Adrenal gland (tissue), 12 donors: ENCODE measurements around the gene SP8. TPM values are rescaled to one million over a fixed set of nuclear protein-coding genes. Genes with fewer than 3 reads are reported as not detected.

Experiments
- DNase-seq, 7 donors: peaks; one replicate each; pipeline ENCODE4 v3.0.0-alpha.2; 2019 to 2020
- H3K27ac ChIP-seq, 5 donors: fragments of 200-600 bp; sonication (generic) in 4 of 5; 1 replicate in 3 of 5; 2 replicates in 2 of 5; pipeline versions ENCODE4 v1.5.1 to v1.8.0; 2016 to 2020; ENCODE audit warnings: mild to moderate bottlenecking in 1 of 5
- H3K27me3 ChIP-seq: fragments of 200-600 bp; 2 replicates; pipeline ENCODE4 v1.8.0; 2021
- H3K36me3 ChIP-seq, 2 donors: fragments of 200-600 bp; replicated peaks in 1 of 2; 1 replicate in 1 of 2; 2 replicates in 1 of 2; pipeline versions ENCODE4 v1.5.1 to v1.8.0; 2018 to 2022
- H3K4me1 ChIP-seq, 2 donors: fragments of 200-600 bp; replicated peaks in 1 of 2; 1 replicate in 1 of 2; 2 replicates in 1 of 2; pipeline versions ENCODE4 v1.5.1 to v1.8.0; 2018 to 2021
- H3K4me3 ChIP-seq, 4 donors: fragments of 200-600 bp; sonication (generic) in 3 of 4; one replicate each; pipeline ENCODE4 v1.5.1; 2016 to 2018
- H3K9me3 ChIP-seq, 3 donors: fragments of 200-600 bp; sonication (generic) in 1 of 3; replicated peaks in 1 of 3; 1 replicate in 2 of 3; 2 replicates in 1 of 3; pipeline versions ENCODE4 v1.5.1 to v1.8.0; 2016 to 2021
- POLR2A ChIP-seq, 2 donors: fragments of 450-650 bp; IDR thresholded peaks; one replicate each; pipeline ENCODE4 v1.6.1; 2017; ENCODE audit warnings: antibody characterized with exemption in 2 of 2, mild to moderate bottlenecking in 2 of 2, moderate library complexity in 1 of 2
- WGBS, 4 donors: extraction: QIAGEN DNeasy Blood & Tissue Kit in 2 of 4; methylation state at CpG; one replicate each; pipeline versions ENCODE4 v1.1.5 to v1.1.7; 2013 to 2017; 5-methylcytosine and 5-hydroxymethylcytosine counted together
- intact Hi-C, 2 donors: fragments of 100-400 bp; cut with DNase I; formaldehyde crosslinking; loops; one replicate each; pipeline versions ENCODE4 v1.14.1 to v1.15.0; 2022 to 2023
- polyA plus RNA-seq, 3 donors: library from polyadenylated mRNA; stranded (reverse); fragments of 200-250 nt in 2 of 3; fragments of 350-450 nt in 1 of 3; fragmentation: Illumina TruSeq in 1 of 3; extraction: RNeasy Lipid Tissue Mini Kit (QIAGEN cat#74804) in 1 of 3; gene quantifications; one replicate each; pipeline ENCODE4 v1.2.3, GENCODE V29; 2013 to 2014
- total RNA-seq, 9 donors: library from RNA; depleted of rRNA in 4 of 9; stranded (reverse); fragments of >200 nt in 4 of 9; fragments of 120-200 nt in 1 of 9; fragmentation: NEBNext Ultra II Directional in 1 of 9; extraction: Animal tissue kit (Norgen Biotek cat#: 25700) in 1 of 9; gene quantifications; one replicate each; pipeline versions ENCODE4 v1.1.0 to v1.2.4, GENCODE V29; 2013 to 2023
- TF ChIP-seq, protein P1 (sequence below), 6 experiments: fragments of 450-650 bp in 4 of 6; fragments of 200-600 bp in 2 of 6; sonication (generic) in 1 of 6; IDR thresholded peaks; 1 replicate in 5 of 6; 2 replicates in 1 of 6; pipeline versions ENCODE4 v1.5.1 to v1.8.0; 2016 to 2021; ENCODE audit warnings: antibody characterized with exemption in 6 of 6, mild to moderate bottlenecking in 2 of 6, moderate library complexity in 1 of 6
- donor health status: healthy with polysubstance abuse.
- donor health status: Bipolar disorder and iron deficiency.
- donor health status: DM: yes; HTN: yes; CAD: no.
- donor health status: DM: no; HTN: no; CAD: no.
- donor health status: DM: no; HTN: no; CAD: no.
- donor health status: DM: yes; HTN: yes; CAD: no.

The SP8 gene
- total and polyA plus RNA-seq, 12 donors: not detected

DNA sequence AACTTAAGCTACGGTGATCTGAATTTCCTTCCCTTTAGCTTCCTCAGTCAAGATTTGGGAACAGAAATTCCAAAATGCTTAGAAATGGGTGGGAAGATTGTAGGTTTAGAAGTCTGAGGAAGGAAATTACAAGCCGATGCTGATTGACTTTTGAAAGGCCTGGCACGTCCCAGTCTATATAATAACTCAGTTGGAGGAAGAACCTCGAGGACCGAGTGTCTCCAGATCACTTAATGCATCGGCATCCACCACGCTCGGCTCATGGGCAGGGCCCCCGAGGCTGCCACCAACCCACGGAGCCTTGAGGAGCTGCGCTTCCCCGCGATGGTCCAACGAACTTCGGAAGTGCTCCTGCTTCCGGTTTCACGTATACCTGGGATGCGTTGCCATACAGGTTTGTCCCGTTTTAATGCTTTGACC is 10.4 kb upstream of the SP8 start:
- H3K9me3 ChIP-seq: no peaks in the 10 kb centered on the region
- H3K27me3 ChIP-seq: peaks cover 81% of the 10 kb centered on the region
- WGBS, 4 donors: 6 to 8% (median 8%) methylated on average over 13 to 19 of the region's 19 CpGs
- intact Hi-C loops: no loop called here
- H3K36me3 ChIP-seq: no peaks in the 10 kb centered on the region
- no peak overlapping the region for H3K4me3 ChIP-seq
- peaks cover 6 to 8% of the 10 kb centered on the region in 2 donors for H3K4me1 ChIP-seq
- no peak for DNase-seq
- TF ChIP-seq, protein P1, sequence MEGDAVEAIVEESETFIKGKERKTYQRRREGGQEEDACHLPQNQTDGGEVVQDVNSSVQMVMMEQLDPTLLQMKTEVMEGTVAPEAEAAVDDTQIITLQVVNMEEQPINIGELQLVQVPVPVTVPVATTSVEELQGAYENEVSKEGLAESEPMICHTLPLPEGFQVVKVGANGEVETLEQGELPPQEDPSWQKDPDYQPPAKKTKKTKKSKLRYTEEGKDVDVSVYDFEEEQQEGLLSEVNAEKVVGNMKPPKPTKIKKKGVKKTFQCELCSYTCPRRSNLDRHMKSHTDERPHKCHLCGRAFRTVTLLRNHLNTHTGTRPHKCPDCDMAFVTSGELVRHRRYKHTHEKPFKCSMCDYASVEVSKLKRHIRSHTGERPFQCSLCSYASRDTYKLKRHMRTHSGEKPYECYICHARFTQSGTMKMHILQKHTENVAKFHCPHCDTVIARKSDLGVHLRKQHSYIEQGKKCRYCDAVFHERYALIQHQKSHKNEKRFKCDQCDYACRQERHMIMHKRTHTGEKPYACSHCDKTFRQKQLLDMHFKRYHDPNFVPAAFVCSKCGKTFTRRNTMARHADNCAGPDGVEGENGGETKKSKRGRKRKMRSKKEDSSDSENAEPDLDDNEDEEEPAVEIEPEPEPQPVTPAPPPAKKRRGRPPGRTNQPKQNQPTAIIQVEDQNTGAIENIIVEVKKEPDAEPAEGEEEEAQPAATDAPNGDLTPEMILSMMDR (IDR thresholded peaks at IDR 0.05): no peak
- no peak for TF ChIP-seq POLR2A (IDR thresholded peaks at IDR 0.05)
- H3K27ac ChIP-seq: no peak overlapping the region

DNA sequence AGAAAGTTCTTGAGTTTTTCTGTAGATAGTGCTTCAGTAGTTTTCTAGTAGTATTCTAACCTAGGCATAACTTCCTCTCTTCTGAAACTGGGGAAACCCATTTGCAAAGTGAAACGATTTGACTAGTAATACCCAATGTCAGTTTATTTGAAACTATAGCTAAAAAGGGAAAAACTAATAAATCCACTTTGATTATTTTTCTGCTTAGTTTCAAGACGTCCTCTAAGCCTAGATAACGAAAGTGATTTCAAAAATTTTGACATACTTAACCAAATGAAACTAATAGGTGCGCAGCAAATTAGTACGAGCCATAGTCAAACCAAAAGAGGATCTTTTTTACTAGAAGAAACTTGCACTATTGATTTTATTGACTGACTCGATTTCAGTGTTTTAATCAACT is 9.8 kb upstream of the SP8 start:
- intact Hi-C loops: no loop called here
- TF ChIP-seq, protein P1 (IDR thresholded peaks at IDR 0.05): no peak
- TF ChIP-seq POLR2A (IDR thresholded peaks at IDR 0.05): no peak
- Histone ChIP-seq H3K4me1 (peaks cover 6 to 8% of the 10 kb centered on the region in 2 donors), H3K36me3 (no peaks in the 10 kb centered on the region), H3K27me3 (peaks cover 85% of the 10 kb centered on the region), H3K4me3 (no peak overlapping the region), H3K9me3 (no peaks in the 10 kb centered on the region), H3K27ac (no peak overlapping the region)
- 16 to 20% (median 17%) methylated on average over 6 of the region's 6 CpGs for WGBS, 4 donors
- DNase-seq: no peak

DNA sequence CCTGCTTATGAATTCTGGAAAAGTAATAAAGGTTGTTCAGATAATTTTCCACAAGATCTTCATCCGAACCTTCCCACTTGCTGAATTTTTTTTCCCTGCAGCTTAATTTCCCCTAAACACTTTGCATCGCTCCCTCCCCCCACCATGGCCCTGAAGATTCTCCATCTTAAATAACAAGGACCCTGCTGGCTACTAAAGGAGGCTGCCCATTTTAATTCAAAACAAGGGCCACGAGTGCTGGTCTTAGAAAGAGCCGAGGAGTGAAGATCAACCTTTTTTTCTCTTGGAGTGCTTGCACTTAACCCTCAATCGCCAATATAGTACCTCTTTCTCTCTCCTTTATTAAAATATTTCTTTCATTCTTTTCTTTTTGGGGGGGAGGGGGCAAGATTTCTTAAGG is 9.2 kb upstream of the SP8 start:
- H3K4me3 ChIP-seq: no peak overlapping the region
- 8 to 13% (median 10%) methylated on average over 5 of the region's 5 CpGs for WGBS, 4 donors
- peaks cover 6 to 8% of the 10 kb centered on the region in 2 donors for H3K4me1 ChIP-seq
- TF ChIP-seq, protein P1 (IDR thresholded peaks at IDR 0.05): no peak
- TF ChIP-seq POLR2A (IDR thresholded peaks at IDR 0.05): no peak
- H3K9me3 ChIP-seq: no peaks in the 10 kb centered on the region
- H3K27me3 ChIP-seq: peaks cover 85% of the 10 kb centered on the region
- DNase-seq: no peak
- H3K36me3 ChIP-seq: no peaks in the 10 kb centered on the region
- no peak overlapping the region for H3K27ac ChIP-seq
- intact Hi-C loops: no loop called here

DNA sequence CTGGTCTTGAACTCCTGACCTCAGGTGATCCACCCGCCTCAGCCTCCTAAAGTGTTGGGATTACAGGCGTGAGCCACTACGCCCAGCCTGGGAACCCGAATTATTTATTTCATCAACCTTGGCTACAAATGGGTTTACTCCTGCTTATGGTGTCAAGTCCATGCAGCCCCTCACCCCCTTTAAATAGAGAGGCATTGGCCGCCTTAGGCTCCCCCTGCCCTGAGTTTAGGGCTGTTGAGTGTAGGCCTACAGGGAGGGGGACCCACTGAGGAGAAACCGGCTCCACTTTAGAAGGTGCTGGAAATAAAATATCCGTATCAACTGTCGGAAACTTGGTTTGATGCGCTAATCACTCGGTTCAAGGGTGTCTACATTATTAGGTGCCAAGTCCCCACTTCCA is 8.7 kb upstream of the SP8 start:
- Histone ChIP-seq H3K4me1 (peaks cover 6 to 8% of the 10 kb centered on the region in 2 donors), H3K36me3 (no peaks in the 10 kb centered on the region), H3K9me3 (no peaks in the 10 kb centered on the region), H3K27me3 (peaks cover 85% of the 10 kb centered on the region), H3K27ac (no peak overlapping the region), H3K4me3 (no peak overlapping the region)
- no peak for TF ChIP-seq POLR2A (IDR thresholded peaks at IDR 0.05)
- TF ChIP-seq, protein P1 (IDR thresholded peaks at IDR 0.05): no peak
- DNase-seq: no peak
- intact Hi-C loops: no loop called here
- 9 to 15% (median 15%) methylated on average over 9 to 10 of the region's 10 CpGs; no CpG with 5 or more reads in 1 of the 4 donors for WGBS, 4 donors
